Fibroblast of pulmonary artery (primary cell): ENCODE measurements around the gene SLC35F3.

Source experiments
- DNase-seq: peaks from one replicate; pipeline ENCODE4 v3.0.0-alpha.2; 2010; ENCODE audit warnings: low read depth
- H3K4me3 ChIP-seq: replicated peaks from 2 replicates; pipeline ENCODE4 v1.5.1; 2011; ENCODE audit warnings: low read depth, mild to moderate bottlenecking, control low read depth, low read length, moderate library complexity
- TF ChIP-seq, protein P1 (sequence below): IDR thresholded peaks from 2 replicates; pipeline ENCODE4 v1.5.1; 2011; ENCODE audit warnings: mild to moderate bottlenecking, control low read depth, low read length, inconsistent platforms; ENCODE audit errors: missing control alignments

Gene SLC35F3

GRCh38 chr1:234279021-234279420, 374.5 kb downstream of the SLC35F3 start:
- TF ChIP-seq, protein P1, sequence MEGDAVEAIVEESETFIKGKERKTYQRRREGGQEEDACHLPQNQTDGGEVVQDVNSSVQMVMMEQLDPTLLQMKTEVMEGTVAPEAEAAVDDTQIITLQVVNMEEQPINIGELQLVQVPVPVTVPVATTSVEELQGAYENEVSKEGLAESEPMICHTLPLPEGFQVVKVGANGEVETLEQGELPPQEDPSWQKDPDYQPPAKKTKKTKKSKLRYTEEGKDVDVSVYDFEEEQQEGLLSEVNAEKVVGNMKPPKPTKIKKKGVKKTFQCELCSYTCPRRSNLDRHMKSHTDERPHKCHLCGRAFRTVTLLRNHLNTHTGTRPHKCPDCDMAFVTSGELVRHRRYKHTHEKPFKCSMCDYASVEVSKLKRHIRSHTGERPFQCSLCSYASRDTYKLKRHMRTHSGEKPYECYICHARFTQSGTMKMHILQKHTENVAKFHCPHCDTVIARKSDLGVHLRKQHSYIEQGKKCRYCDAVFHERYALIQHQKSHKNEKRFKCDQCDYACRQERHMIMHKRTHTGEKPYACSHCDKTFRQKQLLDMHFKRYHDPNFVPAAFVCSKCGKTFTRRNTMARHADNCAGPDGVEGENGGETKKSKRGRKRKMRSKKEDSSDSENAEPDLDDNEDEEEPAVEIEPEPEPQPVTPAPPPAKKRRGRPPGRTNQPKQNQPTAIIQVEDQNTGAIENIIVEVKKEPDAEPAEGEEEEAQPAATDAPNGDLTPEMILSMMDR: no peak
- no peak for DNase-seq
- no peak overlapping the region for H3K4me3 ChIP-seq

DNA sequence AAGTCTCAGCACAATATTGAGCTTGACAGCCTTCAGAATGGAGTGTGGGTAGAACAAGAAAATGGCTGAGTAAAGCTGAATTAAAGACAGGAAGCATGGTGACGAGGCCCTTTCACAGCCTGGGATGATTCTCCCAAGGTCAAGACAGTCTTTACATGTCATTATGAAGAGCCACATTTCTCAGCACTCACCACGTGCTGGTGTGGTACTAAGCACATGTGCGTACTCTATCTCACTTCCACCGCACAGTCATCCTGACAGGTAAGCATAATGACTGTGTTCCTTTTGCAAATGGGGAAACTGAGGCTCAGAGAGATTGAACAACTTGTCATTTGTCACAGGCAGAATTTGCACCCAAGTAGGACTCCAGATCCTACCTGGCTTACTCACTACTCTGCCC, 376.0 kb downstream of the SLC35F3 start:
- H3K4me3 ChIP-seq: no peak overlapping the region
- DNase-seq: no peak
- TF ChIP-seq, protein P1: no peak

GRCh38 chr1:234281826-234282489, 377.5 kb downstream of the SLC35F3 start:
- no peak for DNase-seq
- TF ChIP-seq, protein P1: no peak
- H3K4me3 ChIP-seq: no peak overlapping the region

DNA sequence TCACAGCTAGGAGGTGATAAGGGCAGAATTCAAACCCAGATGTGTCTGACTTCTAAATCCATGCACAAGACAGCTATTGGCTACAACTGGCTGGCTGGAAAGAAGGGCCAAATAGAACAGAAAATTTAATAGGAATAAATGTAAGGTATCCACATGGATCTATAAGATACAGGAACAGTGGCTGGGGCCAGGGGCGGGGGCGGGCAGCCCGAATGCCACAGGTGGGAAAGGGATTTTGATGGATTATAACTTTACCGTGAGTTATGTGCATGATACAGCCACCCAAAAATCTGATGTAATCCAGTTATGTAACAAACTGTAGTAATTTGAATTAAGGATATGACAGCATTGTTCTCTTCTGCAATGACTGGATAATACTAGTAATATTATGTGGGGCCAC, 381.7 kb downstream of the SLC35F3 start:
- TF ChIP-seq, protein P1: no peak
- H3K4me3 ChIP-seq: no peak overlapping the region
- no peak for DNase-seq

DNA sequence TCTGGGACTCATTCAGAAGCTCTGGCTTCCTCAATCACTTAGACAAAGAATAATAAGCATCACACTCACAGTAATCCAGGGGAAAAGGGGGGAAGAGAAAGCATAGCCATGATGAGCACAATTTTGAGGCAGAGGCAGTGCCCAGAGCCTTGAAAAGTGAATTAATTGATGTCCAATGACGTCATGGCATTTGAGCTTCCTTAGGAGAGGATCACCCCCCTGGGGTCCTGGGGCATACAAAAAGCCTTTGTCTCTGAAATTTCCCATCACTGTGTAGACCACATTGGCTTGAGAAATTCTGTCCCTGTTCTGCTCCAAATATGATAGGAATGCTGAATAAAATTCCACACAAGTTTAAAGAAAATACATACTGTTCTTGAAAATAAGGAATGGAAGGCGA, 384.5 kb downstream of the SLC35F3 start:
- no peak overlapping the region for H3K4me3 ChIP-seq
- no peak for DNase-seq
- TF ChIP-seq, protein P1: no peak

- no peak for DNase-seq
- TF ChIP-seq, protein P1: no peak
- H3K4me3 ChIP-seq: no peak overlapping the region
Observed at GRCh38 chr1:234289538-234290305, 385.2 kb downstream of the SLC35F3 start.
